ENCODE results near the gene GTF3C1. TPM values are rescaled to one million over a fixed set of nuclear protein-coding genes. Genes with fewer than 3 reads are reported as not detected.

GTF3C1 gene
- total and polyA plus RNA-seq, 2 of the 13 experiments (the other 11 are each of a cell fraction or from before 2014, with no cell fraction given): 29.2 to 72.7 TPM

DNA sequence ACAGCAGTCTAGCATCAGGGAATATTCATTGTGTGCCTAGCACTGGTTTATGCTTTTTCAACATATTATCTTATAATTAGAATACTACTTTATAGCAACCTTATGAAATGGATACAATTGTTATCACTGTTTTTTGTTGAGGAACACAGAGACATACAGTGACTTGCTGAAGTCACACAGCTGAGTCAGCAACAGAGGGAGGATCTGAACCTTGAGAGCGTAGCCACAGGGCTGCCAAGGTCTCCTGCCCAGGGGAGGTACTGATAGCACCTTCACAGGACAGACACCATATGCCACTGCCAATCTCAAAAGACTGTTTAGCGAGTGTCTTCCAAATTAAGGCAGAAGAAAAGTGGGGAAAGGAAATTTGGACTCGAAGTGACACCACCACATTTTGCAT is 63.0 kb downstream of the GTF3C1 start:
- ChIA-PET CTCF (ENCODE audit: low intra/inter-chr PET ratio, low total read pairs) (no interaction called here), POLR2A (no interaction called here)
- Histone ChIP-seq H3K9ac (ENCODE audit: insufficient read depth, low read depth, low read length) (no peak overlapping the region), H3K27ac (ENCODE audit: extremely low read length, insufficient read depth, low read length) (no peak overlapping the region), H4K20me1 (ENCODE audit: insufficient read depth, low read length) (no peaks in the 10 kb centered on the region), H3K4me1 (ENCODE audit: insufficient read depth, low read length) (no peaks in the 10 kb centered on the region), H3K9me3 (ENCODE audit: low read length) (no peaks in the 10 kb centered on the region), H3K79me2 (ENCODE audit: insufficient read depth, low read length) (no peaks in the 10 kb centered on the region), H3K36me3 (replicated peaks in 1 of 2; ENCODE audit: control insufficient read depth in 1 of 2, insufficient read depth in 2 of 2, low read length in 2 of 2) (peaks cover 74 to 96% of the 10 kb centered on the region in 2 experiments), H3K27me3 (ENCODE audit: control insufficient read depth in 1 of 2, insufficient read depth in 2 of 2, low read length in 2 of 2) (no peaks in the 10 kb centered on the region), H2AFZ (ENCODE audit: low read length) (no peak overlapping the region), H3K4me3 (replicated peaks in 1 of 3; ENCODE audit: insufficient read depth in 1 of 3, low read depth in 2 of 3, low read length in 3 of 3) (no peak overlapping the region), H3K4me2 (ENCODE audit: low read depth, low read length) (no peak overlapping the region)
- no peak for DNase-seq (ENCODE audit: low spot score)
- no peak for FAIRE-seq
- intact Hi-C loops (cut with micrococcal nuclease; ENCODE audit: unreplicated experiment) (no loop called here), in situ Hi-C loops (cut with HindIII; ENCODE audit: extremely low pct_ligation_motif_present, low pct_unique_long_range_greater_than_20kb) (no loop called here)
- no peak for ATAC-seq
- TF ChIP-seq MAFF (IDR thresholded peaks at IDR 0.05; ENCODE audit: low read depth, low read length) (peak; percentile 28; the same call in 1 of the 2 replicates), ESRRA (CRISPR knock-in tag; IDR thresholded peaks at IDR 0.05; ENCODE audit: low read depth) (no peak), CBX1 (IDR thresholded peaks at IDR 0.05; ENCODE audit: low read depth) (no peak), CC2D1A (CRISPR knock-in tag; IDR thresholded peaks at IDR 0.05) (no peak), MAFK (conservative IDR thresholded peaks at IDR 0.05 in 1 of 2, IDR thresholded peaks at IDR 0.05 in 1 of 2; ENCODE audit: low read length in 2 of 2) (peak; percentile 44 to 64), MYC (CRISPR knock-in tag; IDR thresholded peaks at IDR 0.05; ENCODE audit: borderline replicate concordance) (no peak), ZFYVE20 (CRISPR knock-in tag; IDR thresholded peaks at IDR 0.05; ENCODE audit: borderline replicate concordance, low read depth) (no peak)
- 96% methylated on average over 3 of the region's 3 CpGs for WGBS (ENCODE audit: low lambda C conversion rate)
- BruUV-seq (replicated peaks): no TSS peak

- in situ Hi-C loops (cut with HindIII; ENCODE audit: extremely low pct_ligation_motif_present, low pct_unique_long_range_greater_than_20kb): no loop called here
- ATAC-seq (no peak), DNase-seq (ENCODE audit: low spot score) (no peak), FAIRE-seq (no peak)
- WGBS (ENCODE audit: low lambda C conversion rate): 97% methylated on average over 8 of the region's 8 CpGs
- TF ChIP-seq ZNF142 (CRISPR knock-in tag; IDR thresholded peaks at IDR 0.05): no peak
- TF ChIP-seq TIGD3 (CRISPR knock-in tag; IDR thresholded peaks at IDR 0.05; ENCODE audit: borderline replicate concordance): no peak
- no peak for TF ChIP-seq EHMT2 (IDR thresholded peaks at IDR 0.05; ENCODE audit: borderline replicate concordance, low read depth, low read length)
- no peak for TF ChIP-seq TBL1XR1 (IDR thresholded peaks at IDR 0.05; ENCODE audit: borderline replicate concordance, low read length, partially characterized antibody)
- ChIA-PET POLR2A (no interaction called here), CTCF (ENCODE audit: low intra/inter-chr PET ratio, low total read pairs) (no interaction called here)
- intact Hi-C loops (cut with micrococcal nuclease; ENCODE audit: unreplicated experiment): no loop called here
- no peak overlapping the region for H3K27ac ChIP-seq (ENCODE audit: extremely low read length, insufficient read depth, low read length)
- H2AFZ ChIP-seq (ENCODE audit: low read length): no peak overlapping the region
- H3K4me3 ChIP-seq (replicated peaks in 1 of 3; ENCODE audit: insufficient read depth in 1 of 3, low read depth in 2 of 3, low read length in 3 of 3): no peak overlapping the region
- no peaks in the 10 kb centered on the region for H3K27me3 ChIP-seq (ENCODE audit: control insufficient read depth in 1 of 2, insufficient read depth in 2 of 2, low read length in 2 of 2)
- H3K9me3 ChIP-seq (ENCODE audit: low read length): no peaks in the 10 kb centered on the region
- no peak overlapping the region for H3K9ac ChIP-seq (ENCODE audit: insufficient read depth, low read depth, low read length)
- peaks cover 74 to 96% of the 10 kb centered on the region in 2 experiments for H3K36me3 ChIP-seq (replicated peaks in 1 of 2; ENCODE audit: control insufficient read depth in 1 of 2, insufficient read depth in 2 of 2, low read length in 2 of 2)
- H3K79me2 ChIP-seq (ENCODE audit: insufficient read depth, low read length): no peaks in the 10 kb centered on the region
- no peak overlapping the region for H3K4me2 ChIP-seq (ENCODE audit: low read depth, low read length)
- H4K20me1 ChIP-seq (ENCODE audit: insufficient read depth, low read length): no peaks in the 10 kb centered on the region
- no TSS peak for BruUV-seq (replicated peaks)
- H3K4me1 ChIP-seq (ENCODE audit: insufficient read depth, low read length): no peaks in the 10 kb centered on the region
These were observed 63.4 kb downstream of the GTF3C1 start for GRCh38 chr16:27486344-27486743.

Data from HepG2 (cell line).